Measurements from ENCODE around the gene L3MBTL1.
A peak's percentile ranks its signal among the peaks of the same experiment; 100 is the strongest.
"Not testable (repeated sequence)": the region's sequence is repeated elsewhere in the genome, so short reads cannot be mapped to it uniquely, and the experiment has no call there.

The L3MBTL1 gene

GRCh38 chr20:43563429-43563828, 55.9 kb downstream of the L3MBTL1 start:
- no peak for DNase-seq

- no peak for DNase-seq
Observed at GRCh38 chr20:43563991-43564390, 56.5 kb downstream of the L3MBTL1 start.

GRCh38 chr20:43564455-43564854, 57.0 kb downstream of the L3MBTL1 start:
- no peak for DNase-seq

- DNase-seq, result no peak
Observed at GRCh38 chr20:43564993-43565757, 57.7 kb downstream of the L3MBTL1 start.

GRCh38 chr20:43565758-43566104, 58.2 kb downstream of the L3MBTL1 start:
- DNase-seq, result no peak

GRCh38 chr20:43567477-43567876, 60.0 kb downstream of the L3MBTL1 start:
- no peak for DNase-seq

- no peak for DNase-seq
Observed at GRCh38 chr20:43568706-43569105, 61.2 kb downstream of the L3MBTL1 start.

- DNase-seq, result no peak
Observed at GRCh38 chr20:43569282-43569681, 61.8 kb downstream of the L3MBTL1 start.

- no peak for DNase-seq
Observed at GRCh38 chr20:43570496-43570895, 63.0 kb downstream of the L3MBTL1 start.

- no peak for DNase-seq
Observed at GRCh38 chr20:43571310-43571709, 63.8 kb downstream of the L3MBTL1 start.

- DNase-seq, result no peak
Observed at GRCh38 chr20:43571771-43572170, 64.3 kb downstream of the L3MBTL1 start.

GRCh38 chr20:43572891-43573290, 65.4 kb downstream of the L3MBTL1 start:
- DNase-seq, result no peak

- no peak for DNase-seq
Observed at GRCh38 chr20:43576108-43576507, 68.6 kb downstream of the L3MBTL1 start.

GRCh38 chr20:43579861-43580793, 72.6 kb downstream of the L3MBTL1 start:
- DNase-seq, result no peak

- DNase-seq, result no peak
Observed at GRCh38 chr20:43583133-43583864, 75.8 kb downstream of the L3MBTL1 start.

- DNase-seq, result no peak
Observed at GRCh38 chr20:43583982-43584432, 76.5 kb downstream of the L3MBTL1 start.

GRCh38 chr20:43584448-43585136, 77.1 kb downstream of the L3MBTL1 start:
- no peak for DNase-seq

- no peak for DNase-seq
Observed at GRCh38 chr20:43586641-43587040, 79.1 kb downstream of the L3MBTL1 start.

GRCh38 chr20:43588526-43588925, 81.0 kb downstream of the L3MBTL1 start:
- DNase-seq, result not testable (repeated sequence)

GRCh38 chr20:43590036-43590391, 82.5 kb downstream of the L3MBTL1 start:
- no peak for DNase-seq

GRCh38 chr20:43590392-43591303, 83.2 kb downstream of the L3MBTL1 start, which contains the start of gene IFT52:
Gene IFT52 (plus strand): TSS chr20:43590937. CDS start chr20:43594699, 3,762 bp downstream.
- peak; percentile 82 for DNase-seq

All from activated CD4-positive, alpha-beta T cell treated with anti-CD3 and anti-CD28 coated beads for 1 hour (primary cell).